Lower leg skin (tissue), 3 donors: ENCODE results near the gene OBSCN.
"Not testable (repeated sequence)": the region's sequence is repeated elsewhere in the genome, so short reads cannot be mapped to it uniquely, and the experiment has no call there.

Experiments
- CTCF ChIP-seq, 3 donors: fragments of 450-650 bp; IDR thresholded peaks; one replicate each; pipeline ENCODE4 v1.5.1; 2016; ENCODE audit warnings: antibody characterized with exemption in 3 of 3, mild to moderate bottlenecking in 3 of 3, moderate library complexity in 2 of 3
- POLR2A ChIP-seq, 2 donors: fragments of 450-650 bp; IDR thresholded peaks; one replicate each; pipeline ENCODE4 v1.6.1; 2016 to 2017; ENCODE audit warnings: antibody characterized with exemption in 2 of 2, mild to moderate bottlenecking in 1 of 2, moderate library complexity in 1 of 2

GRCh38 chr1:228221097-228221496 lies 13.3 kb downstream of the OBSCN start:
- not testable (repeated sequence) for TF ChIP-seq CTCF, POLR2A (IDR thresholded peaks at IDR 0.05)
